ENCODE measurements around the gene FOXB2.
"Not testable (repeated sequence)": the region's sequence is repeated elsewhere in the genome, so short reads cannot be mapped to it uniquely, and the experiment has no call there.

FOXB2 gene

DNA sequence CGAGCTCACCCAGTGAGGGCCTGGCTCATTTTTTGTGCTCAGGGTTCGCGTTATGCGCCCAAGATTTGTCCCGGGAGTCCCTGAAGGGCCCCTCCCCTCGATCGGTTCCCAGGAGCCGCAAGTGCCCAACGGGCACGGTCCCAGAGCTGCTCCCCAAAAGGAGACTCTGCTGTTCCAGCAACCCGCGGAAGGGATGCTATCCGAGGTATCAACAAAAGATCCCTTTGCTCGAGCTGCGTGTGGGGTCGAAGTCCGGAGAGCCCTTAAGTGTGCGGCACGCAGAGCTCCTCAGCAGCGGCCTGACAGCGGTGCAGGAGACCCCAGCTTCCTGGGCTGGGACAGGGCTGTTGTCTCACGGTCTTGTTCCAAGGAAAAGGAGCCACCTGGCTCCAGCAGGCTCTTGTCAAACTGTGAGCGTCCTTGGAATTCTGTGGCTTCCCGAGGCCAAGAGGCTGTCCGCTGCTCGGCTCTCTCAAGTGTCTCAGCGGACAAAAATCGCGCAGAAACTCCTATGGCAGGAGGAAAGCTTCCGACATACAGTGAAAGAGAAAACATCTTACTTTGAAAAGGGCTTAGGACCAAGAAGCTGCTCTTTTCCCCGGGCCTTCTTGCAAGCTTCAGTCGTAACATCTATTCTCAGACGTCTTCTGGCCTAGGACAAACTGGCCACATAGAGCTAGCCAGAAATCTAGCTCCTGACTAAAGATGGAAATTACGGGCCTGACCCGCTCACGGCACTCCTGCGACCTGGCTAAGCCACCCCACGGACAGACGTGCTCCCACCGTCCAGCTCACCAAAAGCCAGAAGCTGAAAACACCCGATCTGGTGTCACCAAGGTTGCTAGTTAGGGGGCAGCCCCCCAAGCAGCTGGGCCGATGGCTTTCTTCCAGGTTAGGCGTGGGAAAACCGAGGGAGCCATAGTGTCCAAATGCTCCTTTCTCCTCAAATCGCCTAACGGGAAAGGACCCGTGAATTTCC lies 2.6 kb upstream of the FOXB2 start:
- DNase-seq (ENCODE audit: low read depth), result no peak

DNA sequence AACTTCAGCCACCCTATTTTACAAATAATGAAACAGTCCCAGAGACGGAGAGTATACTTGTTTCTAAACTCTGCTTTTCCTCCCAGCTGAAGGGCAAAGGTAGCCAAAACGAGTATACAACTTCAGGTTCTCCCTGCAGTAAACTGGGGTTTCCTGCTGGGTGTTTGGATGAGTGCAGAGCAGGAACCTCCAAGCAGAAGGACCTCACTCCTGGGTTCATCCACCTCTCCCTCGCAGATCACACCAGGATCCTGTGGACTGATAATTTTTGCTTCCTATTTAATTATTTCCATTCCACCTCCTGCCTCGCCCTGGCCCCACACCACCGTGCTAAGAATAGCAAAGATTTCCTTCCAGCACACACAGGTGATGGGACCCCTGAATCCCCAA lies 2.0 kb upstream of the FOXB2 start:
- DNase-seq (ENCODE audit: low read depth), result no peak

DNA sequence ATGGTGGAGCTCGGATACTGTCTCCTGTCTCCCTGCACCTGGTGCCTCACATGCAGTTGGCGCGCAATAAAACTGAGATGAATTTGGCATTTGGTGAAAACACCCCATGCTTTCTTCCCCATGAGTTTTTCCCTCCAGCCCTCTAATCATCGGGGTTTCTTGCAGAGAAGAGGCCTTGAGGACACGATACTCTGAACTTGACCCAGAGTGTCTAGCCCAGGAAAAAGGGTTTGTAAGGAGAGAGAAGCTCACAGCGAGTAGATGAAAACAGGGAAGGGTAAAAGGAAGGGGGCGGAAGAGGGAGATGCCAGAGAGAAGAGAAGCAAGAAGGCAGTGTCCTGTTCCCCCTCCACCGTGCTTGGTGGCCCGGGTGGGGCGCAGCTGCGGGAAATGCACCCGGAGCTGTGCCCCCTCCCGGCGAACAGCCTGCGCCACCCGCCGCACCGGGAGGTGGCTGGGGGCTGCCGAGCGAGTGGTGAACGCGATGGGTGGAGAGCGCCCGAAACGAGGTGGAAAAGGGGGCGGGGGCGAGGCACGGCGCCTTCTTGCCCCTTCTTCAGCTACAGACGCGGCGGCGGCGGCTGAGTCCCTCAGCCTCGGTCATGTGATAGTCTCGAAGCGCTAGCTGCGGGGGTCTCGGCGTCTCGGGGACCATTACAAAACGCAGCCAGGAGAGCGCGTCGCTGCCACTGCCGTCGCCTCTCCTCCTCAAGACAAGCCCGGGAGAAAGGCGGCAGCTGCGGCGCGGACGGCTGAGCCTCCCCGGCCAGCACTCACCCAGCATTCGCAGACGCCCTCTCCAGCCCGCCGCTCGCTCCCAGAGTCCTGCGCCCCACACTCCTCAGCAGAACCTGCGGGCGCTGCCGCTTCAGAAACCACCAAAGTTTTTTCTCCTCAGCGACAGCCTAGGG lies 1.1 kb upstream of the FOXB2 start:
- no peak for DNase-seq (ENCODE audit: low read depth)

DNA sequence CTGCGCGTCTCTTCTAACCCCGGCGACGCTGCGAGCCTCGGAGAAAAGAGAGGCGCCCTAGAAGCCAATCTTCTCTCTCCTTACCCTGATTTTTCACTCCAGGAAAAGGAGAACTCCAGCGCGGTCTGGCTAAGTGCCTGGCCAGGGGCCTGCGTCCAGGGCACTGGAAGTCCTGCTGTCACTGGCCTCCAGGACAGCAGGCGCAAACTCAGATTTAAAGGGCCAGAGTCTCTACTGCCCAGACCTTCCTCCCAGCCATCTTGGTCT lies 553 bp upstream of the FOXB2 start:
- no peak for DNase-seq (ENCODE audit: low read depth)

DNA sequence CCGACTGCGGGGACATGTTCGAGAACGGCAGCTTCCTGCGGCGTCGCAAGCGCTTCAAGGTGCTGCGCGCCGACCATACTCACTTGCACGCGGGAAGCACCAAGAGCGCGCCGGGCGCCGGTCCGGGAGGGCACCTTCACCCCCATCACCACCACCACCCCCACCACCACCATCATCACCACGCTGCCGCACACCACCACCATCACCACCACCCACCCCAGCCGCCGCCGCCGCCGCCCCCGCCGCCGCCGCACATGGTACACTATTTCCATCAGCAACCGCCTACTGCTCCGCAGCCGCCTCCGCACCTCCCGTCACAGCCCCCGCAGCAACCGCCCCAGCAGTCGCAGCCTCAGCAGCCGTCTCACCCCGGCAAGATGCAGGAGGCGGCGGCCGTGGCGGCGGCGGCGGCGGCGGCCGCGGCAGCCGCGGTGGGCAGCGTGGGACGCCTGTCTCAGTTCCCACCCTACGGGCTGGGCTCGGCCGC lies 514 bp downstream of the FOXB2 start:
- no peak for DNase-seq (ENCODE audit: low read depth)

DNA sequence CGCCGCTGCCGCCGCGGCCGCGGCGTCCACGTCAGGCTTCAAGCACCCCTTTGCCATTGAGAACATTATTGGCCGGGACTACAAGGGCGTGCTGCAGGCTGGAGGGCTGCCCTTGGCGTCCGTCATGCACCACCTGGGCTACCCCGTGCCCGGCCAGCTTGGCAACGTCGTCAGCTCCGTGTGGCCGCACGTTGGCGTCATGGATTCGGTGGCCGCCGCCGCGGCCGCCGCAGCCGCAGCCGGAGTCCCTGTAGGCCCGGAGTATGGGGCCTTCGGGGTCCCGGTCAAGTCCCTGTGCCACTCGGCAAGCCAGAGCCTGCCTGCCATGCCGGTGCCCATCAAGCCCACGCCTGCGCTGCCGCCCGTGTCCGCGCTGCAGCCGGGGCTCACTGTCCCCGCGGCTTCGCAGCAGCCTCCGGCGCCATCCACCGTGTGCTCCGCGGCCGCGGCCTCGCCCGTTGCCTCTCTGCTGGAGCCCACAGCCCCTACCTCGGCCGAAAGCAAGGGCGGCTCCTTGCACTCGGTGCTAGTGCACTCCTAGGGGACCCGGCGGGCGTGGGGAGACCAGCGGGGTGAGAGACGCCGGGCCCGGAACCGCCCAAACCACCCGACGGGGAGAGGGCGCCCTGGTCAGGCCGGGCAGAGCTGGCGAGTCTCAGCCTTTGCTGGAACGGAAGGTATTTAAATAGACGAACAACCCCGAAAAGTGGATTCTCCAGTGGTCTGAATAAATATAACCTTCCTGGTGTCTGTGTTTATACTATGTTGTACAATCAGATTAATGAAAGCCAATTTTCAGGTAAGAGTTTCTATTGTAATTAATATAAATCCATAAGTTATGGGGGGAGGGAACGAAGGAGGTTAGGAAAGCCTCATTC lies 1.2 kb downstream of the FOXB2 start:
- DNase-seq (ENCODE audit: low read depth), result no peak

DNA sequence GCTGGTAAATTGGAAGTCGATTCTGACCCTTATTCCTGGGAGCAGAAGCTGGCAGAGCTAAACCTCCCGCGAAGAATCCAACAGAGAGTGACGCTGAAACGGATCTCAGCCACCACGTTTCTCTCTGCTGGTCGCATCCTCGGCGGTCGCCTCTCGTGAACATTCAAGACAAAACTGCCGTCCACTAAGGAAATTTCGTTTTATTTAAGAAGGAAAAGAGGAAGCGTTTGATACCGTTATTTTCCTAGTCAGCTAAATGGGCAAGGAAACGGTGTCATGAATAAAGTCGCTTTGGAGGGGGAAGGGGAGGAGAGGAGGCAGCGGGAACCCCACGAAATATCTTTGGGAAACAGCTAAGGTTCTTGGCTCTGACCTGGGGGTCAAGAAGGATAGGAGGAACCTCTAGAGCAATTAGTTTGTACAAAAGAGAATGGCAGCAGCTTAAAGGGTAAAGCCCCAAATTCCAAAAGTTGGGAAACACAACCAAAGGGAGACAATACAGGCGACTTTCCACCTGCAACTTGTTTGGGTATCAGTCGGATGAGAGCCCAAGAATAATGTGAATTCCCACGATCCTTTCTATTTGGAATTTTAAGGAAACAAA lies 1.9 kb downstream of the FOXB2 start:
- DNase-seq (ENCODE audit: low read depth), result no peak

DNA sequence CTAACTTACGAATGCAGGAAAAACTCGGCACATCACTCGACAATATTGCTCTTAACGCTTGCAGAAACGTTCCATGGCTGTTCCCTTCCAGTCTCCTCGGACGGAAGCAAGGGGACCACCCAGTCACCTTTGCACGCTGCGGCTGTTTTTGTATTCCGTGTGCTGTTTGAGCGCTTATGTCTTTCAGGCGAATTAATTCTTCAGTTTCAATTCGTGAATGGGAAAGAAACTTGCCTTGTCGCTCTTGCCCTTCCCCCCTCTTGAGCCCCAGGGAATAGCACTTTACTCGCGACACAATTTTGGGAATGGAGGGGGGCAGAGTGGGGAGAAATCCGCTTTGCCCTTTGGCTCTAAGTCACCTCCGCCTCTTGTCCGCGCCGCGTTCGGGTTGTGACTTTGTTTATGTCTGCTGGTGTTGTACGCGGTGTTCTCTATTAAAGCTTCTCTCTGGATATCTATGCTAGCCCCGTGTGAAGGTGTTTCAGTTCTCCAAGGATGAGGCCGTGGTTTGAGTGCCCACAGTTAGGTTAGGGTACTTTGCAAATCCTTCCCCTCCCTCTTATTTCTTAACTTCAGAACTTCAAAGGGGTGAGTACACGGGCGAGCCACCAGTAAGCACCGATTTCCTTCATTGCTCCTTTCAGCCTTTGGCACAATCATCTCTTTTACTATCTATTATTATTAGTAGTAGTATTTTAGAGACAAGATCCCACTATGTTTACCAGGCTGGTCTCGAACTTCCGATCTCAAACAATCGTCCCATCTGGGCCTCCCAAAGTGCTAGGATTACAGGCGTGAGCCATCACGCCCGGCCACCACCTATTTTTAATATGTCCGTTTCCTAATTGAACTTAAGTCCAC lies 2.7 kb downstream of the FOXB2 start:
- DNase-seq (ENCODE audit: low read depth), result no peak

DNA sequence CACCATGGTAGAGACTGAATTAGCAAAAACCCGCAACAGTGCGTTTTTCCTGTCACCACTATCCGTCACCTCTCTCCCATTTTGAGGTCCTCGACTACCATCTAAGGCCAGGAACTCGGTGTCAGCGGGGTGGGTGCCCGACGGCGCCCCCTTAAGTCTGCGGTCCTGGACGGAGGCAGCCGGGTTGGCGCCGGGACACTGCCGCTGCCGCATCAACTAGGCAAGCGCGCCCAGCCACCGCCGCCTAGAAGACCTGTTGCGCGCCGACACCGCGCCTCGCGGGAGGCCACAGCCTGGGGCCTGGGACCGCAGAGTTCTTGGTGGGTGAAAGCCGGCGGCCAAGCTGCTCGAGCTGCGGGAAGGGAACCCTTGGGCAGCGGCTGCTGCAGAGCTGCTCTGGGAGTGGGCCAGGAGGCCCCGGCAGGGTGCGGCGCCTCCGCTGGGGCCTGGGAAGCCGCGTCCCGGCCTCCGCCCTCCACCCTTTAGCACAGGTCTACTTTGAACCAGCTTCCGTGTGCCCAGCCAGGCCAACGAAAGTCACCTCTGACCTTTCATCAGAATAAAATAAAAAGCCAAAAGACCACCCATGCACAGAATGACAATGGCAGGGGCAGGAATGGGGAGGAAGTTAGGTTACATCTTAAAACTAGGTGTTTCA lies 3.5 kb downstream of the FOXB2 start:
- no peak for DNase-seq (ENCODE audit: low read depth)

DNA sequence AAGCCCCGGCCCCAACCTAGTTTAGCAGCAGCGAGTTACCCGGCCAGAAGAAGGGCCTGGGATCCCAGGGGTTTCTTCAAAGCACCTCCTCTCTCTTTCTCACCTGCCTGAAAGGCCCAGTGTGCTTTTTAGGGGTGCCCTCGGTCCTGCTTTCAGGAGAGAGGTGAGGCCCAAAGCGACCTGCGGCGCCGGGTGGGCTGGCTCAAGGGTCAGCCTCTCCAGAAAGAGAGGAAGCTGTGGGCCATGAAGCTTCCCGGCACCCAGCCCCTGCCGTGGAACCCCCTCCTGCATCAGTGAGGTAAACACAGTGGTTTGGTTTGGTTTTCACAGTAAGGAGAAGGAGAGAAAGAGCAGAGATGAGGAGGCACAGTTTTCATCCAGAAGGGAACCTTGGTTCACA lies 4.3 kb downstream of the FOXB2 start:
- DNase-seq (ENCODE audit: low read depth), result no peak

DNA sequence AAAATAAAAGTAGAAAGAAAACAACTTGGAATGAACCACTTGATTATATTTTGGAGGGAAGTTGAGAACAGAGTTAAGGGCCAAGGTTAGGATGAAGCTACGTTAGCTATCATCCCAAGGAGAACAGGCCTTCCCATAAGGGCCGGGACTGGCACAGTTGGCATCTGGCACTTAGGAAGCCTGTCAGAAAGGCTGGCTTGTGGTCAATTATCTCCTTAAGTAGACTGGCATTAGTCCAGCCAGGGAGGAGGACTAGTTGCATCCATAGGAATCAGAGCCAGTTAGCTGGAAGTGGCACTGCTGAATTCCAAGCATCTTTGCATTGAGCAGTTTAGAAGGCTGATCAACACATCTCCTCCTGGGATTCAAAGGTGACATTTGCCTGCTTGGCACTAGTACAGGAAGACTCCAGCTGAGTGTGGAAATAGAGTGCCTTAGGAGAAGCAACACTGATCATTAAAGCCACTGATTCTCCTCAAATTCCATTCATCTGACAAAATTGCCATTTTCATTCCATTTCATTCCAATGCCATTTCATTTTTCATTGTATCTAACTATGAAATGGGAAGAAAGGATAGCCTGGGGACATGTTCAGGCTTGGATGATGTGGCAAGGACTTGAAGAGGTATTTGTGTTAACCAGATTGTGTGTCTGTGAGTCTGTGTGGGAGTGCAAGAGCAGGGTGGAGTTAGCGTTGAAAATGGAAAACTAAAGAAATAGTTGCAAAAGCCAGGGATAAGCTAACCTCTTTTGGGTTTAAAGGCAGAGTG lies 5.5 kb downstream of the FOXB2 start:
- DNase-seq (ENCODE audit: low read depth), result no peak

DNA sequence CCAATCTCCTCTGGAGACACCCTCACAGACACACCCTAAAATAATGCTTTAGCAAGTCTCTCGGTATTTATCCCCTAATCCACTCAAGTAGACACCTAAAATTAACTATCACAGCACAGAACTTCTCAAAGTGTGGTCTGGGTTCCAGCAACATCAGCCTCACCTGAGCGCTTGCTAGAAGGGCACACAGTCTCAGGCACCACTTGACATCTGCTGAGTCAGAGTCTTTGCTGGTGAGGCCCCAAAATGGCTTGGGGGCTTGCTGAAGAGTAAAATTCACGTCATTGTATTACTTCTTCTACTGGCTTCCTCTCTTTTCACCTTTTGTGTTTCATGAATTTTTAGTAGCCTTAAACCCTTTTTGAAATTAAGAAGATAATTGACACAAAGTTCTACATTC lies 9.0 kb downstream of the FOXB2 start:
- no peak for DNase-seq (ENCODE audit: low read depth)

DNA sequence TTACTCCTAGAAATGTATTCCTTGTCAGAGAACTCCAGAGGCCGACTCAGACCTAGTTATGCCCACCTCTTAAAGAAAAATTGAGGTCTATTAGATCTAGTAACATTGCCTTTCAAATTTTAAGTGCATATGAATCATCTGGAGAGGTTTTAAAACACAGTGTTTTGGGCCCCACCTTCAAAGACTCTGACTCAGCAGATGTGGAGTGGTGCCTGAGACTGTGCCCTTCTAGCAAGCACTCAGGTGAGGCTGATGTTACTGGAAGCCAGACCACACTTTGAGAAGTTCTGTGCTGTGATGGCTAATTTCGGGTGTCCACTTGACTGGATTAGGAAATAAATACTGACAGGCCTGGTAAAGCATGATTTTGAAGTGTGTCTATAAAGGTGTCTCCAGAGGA lies 10.6 kb downstream of the FOXB2 start:
- no peak for DNase-seq (ENCODE audit: low read depth)

DNA sequence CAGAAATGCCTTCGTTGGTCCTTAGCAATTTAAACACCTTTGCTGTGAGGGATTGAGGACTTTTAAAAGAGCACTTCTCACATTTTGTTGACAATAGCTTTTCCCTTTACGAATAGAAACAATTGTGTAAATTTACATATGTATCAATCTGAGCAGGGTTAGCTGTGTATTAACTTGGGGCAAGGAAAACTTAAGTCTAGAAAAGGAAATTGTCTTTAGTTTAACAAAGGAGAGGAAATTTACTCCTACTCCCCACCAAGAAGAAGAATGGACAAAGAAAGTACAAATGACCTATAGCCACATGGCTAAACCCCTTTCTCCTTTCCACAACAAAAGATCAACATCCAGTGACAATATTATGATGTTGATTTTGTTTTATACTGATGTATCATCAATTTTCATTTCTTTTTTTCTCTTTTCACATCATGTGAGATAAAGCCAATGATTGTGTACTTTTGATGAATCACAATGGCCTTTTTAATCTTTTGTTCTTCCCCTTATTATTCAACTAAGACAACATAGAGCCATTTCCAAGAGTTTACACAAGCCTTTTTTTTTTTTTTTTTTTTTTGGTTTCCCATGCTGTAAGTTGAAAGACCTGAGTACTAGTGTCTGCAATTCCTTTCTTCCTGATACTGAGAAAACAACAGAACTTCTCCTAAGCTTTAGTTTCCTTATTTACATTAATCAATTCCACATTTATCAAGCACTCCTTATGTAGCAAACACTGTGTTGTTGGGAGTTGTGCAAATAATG lies 19.0 kb downstream of the FOXB2 start:
- DNase-seq (ENCODE audit: low read depth), result no peak

DNA sequence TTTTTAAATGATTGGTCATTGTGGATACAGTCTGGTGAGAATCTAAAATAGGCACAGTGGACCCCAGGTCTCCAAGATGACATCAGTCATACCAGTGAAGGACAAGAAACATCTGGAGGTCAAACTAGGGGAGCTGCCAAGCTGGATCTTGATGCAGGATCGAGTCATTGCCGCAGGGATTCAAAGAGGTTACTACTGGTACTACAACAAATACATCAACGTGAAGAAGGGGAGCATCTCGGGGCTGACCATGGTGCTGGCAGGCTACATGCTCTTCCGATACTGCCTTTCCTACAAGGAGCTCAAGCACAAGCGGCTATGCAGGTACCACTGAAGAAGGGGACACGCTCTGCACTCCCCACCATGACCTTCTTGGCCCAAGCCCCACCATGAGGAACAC lies 20.9 kb downstream of the FOXB2 start:
- no peak for DNase-seq (ENCODE audit: low read depth)

DNA sequence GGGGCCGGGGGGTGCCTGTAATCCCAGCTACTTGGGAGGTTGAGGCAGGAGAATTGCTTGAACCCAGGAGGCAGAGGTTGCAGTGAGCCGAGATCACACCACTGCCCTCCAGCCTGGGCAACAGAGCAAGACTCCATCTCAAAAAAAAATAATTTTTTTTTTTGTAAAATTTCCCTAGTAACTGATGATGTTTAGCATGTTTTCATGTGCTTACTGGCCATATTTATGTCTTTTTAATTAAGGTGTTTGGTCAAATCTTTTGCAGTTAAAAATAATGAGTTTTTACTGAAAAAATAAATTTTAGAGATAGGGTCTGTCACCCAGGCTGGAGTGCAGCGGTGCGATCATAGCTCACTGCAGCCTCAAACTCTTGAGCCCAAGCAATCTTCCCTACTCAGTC lies 24.3 kb downstream of the FOXB2 start:
- not testable (repeated sequence) for DNase-seq (ENCODE audit: low read depth)

DNA sequence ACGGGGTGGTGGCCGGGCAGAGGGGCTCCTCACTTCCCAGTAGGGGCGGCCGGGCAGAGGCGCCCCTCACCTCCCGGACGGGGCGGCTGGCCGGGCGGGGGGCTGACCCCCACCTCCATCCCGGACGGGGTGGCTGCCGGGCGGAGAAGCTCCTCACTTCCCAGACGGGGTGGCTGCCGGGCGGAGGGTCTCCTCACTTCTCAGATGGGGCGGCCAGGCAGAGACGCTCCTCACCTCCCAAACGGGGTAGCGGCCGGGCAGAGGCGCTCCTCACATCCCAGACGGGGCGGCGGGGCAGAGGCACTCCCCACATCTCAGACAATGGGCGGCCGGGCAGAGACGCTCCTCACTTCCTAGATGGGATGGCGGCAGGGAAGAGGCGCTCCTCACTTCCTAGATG lies 41.2 kb downstream of the FOXB2 start:
- DNase-seq (ENCODE audit: low read depth), result not testable (repeated sequence)

DNA sequence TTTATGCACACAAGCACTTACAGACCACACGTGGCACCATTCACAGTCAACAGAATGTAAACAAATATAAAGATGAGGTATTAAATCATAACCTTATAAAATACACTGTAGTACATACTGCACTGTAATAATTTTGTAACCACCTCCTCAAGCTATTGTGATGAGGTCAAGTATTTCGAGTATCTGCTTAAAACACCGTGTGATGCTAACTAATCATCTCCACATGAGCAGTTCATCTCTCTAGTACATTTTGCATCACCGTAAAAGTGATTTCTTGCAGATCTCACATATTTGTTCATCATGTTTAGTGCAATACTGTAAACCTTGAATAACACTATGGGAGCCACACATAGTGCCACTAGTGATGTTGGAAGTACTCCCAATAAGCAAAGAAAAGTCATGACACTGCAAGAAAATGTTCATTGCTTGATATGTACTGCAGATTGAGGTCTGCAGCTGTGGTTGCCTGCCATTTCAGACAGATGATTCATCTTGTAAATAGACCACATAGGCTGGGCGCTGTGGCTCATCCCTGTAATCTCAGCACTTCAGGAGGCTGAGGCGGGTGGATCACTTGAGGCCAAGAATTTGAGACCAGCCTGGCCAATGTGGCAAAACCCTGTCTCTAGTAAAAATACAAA lies 44.3 kb downstream of the FOXB2 start:
- no peak for DNase-seq (ENCODE audit: low read depth)
